Mucosa of descending colon (tissue), 3 donors: ENCODE measurements around the gene ABHD11. TPM values are rescaled to one million over a fixed set of nuclear protein-coding genes. Genes with fewer than 3 reads are reported as not detected.

Source experiments
- ATAC-seq: fragments of 200-7000 bp; cut with Tn5 transposase; one replicate; pipeline ENCODE4 v1.9.1; 2020; ENCODE audit warnings: mild to moderate bottlenecking, moderate library complexity
- DNase-seq, 3 donors: peaks; one replicate each; pipeline ENCODE4 v3.0.0-alpha.2; 2020
- H3K36me3 ChIP-seq: fragments of 200-600 bp; one replicate; pipeline ENCODE4 v1.8.0; 2021; ENCODE audit warnings: low read depth, mild to moderate bottlenecking
- H3K4me1 ChIP-seq: fragments of 200-600 bp; one replicate; pipeline ENCODE4 v1.8.0; 2021; ENCODE audit warnings: low read depth, mild to moderate bottlenecking
- H3K4me3 ChIP-seq: fragments of 200-600 bp; one replicate; pipeline ENCODE4 v1.8.0; 2021; ENCODE audit warnings: mild to moderate bottlenecking
- H3K9me3 ChIP-seq: fragments of 200-600 bp; one replicate; pipeline ENCODE4 v1.8.0; 2021; ENCODE audit warnings: mild to moderate bottlenecking
- intact Hi-C, 2 donors: fragments of 100-400 bp; cut with DNase I in 1 of 2; cut with micrococcal nuclease in 1 of 2; formaldehyde crosslinking; loops; one replicate each; pipeline versions ENCODE4 v1.11.0 to v1.11.1; 2022; cut with DNase I, micrococcal nuclease
- total RNA-seq, 3 donors: library from RNA; stranded (reverse); fragmentation: NEBNext Ultra II Directional in 2 of 3; extraction: Animal tissue kit (Norgen Biotek cat#: 25700) in 2 of 3; gene quantifications; one replicate each; pipeline versions ENCODE4 v1.2.1 to v1.2.4, GENCODE V29; 2021 to 2023
- TF ChIP-seq, protein P1 (sequence below): fragments of 200-600 bp; IDR thresholded peaks from one replicate; pipeline ENCODE4 v1.8.0; 2022; ENCODE audit warnings: antibody characterized with exemption, mild to moderate bottlenecking
- donor health status: DM: no; HTN: no; CAD: no; lungs with moderate emphysema.
- donor health status: DM: no; HTN: no; CAD: no.
- donor health status: DM: no; HTN: yes; CAD: no.

ABHD11 gene
- total RNA-seq, 3 donors from 2014 or later, result 55.3 to 115 (median 97.3) TPM

DNA sequence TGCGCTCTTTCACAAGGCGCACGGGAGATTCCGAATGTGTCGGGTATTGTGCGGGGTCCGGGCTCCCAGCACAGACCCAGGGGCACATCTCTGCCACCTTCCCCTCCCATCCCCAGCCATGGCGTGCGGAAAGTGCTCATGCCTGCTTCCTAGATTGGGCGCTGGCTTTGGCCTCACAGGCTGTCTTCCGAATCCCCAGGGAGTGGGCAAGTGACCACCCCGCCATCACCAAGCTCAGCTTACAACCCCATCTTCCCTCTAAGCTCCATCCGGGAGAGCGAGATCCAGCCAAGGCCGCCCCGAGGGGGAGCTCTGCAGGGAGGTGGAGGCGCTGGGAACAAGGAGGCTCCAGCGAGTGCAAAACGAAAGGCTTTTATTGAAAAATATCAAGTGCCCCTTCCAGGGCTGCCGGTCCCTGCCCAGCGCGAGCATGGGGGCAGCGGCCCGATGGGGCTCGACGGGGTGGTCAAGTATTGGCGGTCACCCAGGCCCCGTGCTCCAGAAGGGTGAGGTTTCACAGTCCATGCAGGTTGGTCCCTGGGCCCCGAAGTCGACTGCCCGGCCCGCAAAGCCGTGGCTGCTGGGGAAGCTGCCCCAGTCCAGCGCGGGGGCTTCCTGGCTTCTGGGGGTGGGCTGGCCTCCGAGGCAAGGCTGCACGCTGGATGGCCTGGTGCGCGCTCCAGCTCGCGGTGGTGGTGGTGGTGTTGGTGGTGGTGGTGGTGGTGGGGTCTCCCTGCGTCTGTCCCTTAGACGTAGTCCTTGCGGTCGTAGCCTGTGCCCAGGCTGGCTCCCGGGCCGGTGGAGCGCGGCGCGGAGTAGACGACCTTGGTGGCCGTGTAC, 30.3 kb upstream of the ABHD11 start:
- no peaks in the 10 kb centered on the region for H3K36me3 ChIP-seq
- TF ChIP-seq, protein P1, sequence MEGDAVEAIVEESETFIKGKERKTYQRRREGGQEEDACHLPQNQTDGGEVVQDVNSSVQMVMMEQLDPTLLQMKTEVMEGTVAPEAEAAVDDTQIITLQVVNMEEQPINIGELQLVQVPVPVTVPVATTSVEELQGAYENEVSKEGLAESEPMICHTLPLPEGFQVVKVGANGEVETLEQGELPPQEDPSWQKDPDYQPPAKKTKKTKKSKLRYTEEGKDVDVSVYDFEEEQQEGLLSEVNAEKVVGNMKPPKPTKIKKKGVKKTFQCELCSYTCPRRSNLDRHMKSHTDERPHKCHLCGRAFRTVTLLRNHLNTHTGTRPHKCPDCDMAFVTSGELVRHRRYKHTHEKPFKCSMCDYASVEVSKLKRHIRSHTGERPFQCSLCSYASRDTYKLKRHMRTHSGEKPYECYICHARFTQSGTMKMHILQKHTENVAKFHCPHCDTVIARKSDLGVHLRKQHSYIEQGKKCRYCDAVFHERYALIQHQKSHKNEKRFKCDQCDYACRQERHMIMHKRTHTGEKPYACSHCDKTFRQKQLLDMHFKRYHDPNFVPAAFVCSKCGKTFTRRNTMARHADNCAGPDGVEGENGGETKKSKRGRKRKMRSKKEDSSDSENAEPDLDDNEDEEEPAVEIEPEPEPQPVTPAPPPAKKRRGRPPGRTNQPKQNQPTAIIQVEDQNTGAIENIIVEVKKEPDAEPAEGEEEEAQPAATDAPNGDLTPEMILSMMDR, result no peak
- no peak for ATAC-seq
- peaks cover 7% of the 10 kb centered on the region for H3K4me1 ChIP-seq
- no peaks in the 10 kb centered on the region for H3K9me3 ChIP-seq
- DNase-seq, result peak in 2 of 3 donors; percentile 55 to 57
- intact Hi-C loops, result no loop called here
- peak overlapping the region; percentile 70 for H3K4me3 ChIP-seq

DNA sequence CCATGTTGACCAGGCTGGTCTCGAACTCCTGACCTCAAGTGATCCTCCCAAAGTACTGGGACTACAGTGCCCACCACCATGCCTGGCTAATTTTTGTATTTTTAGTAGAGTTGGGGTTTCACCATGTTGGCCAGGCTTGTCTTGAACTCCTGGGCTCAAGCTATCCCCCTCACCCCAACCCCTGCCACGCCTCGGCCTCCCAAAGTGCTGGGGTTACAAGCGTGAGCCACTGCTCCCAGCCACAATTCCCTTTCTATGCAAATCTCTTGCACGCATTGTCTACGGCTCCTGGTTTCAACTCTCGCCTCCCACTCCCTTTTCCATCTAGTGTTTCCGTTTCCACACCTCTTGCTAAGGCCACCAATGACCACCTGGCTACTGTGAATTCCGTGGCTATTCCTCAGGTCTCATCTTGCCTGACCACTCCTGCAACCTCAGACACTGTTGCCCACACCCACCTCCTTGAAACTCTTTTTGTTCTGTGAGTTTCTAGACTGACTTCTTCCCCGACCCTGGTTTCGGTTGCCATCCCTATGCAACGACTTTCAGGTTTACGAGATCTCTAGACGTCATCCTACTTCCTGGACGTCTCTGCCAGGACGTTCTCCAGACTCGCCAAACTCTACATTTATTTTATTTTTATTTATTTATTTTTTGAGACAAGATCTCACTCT, 28.1 kb upstream of the ABHD11 start:
- Histone ChIP-seq H3K4me3 (no peak overlapping the region), H3K36me3 (no peaks in the 10 kb centered on the region), H3K4me1 (no peaks in the 10 kb centered on the region), H3K9me3 (no peaks in the 10 kb centered on the region)
- intact Hi-C loops, result no loop called here
- ATAC-seq, result peak; percentile 15
- TF ChIP-seq, protein P1, result no peak
- peak in 2 of 3 donors; percentile 57 to 63 for DNase-seq

DNA sequence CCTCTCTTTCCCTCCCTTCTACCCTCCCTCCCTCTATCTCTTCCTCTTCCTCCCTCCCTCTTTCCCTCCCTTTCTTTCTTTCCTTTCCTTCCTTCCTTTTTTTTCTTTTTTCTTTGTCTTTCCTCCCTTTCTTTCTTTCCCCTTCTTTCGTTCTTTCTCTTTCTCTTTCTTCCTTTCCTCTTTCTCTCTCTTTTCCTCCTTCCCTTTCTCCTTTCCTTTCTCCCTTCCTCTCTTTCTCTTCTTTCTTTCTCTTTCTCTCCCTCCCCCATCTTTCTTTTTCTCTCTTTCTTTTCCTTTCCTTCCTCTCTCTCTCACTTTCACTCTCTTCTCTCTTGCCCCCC, 24.0 kb upstream of the ABHD11 start:
- no peaks in the 10 kb centered on the region for H3K9me3 ChIP-seq
- TF ChIP-seq, protein P1, result no peak
- ATAC-seq (no peak), DNase-seq (no peak)
- H3K4me1 ChIP-seq, result peaks cover 18% of the 10 kb centered on the region
- no peaks in the 10 kb centered on the region for H3K36me3 ChIP-seq
- intact Hi-C loops, result no loop called here
- no peak overlapping the region for H3K4me3 ChIP-seq

DNA sequence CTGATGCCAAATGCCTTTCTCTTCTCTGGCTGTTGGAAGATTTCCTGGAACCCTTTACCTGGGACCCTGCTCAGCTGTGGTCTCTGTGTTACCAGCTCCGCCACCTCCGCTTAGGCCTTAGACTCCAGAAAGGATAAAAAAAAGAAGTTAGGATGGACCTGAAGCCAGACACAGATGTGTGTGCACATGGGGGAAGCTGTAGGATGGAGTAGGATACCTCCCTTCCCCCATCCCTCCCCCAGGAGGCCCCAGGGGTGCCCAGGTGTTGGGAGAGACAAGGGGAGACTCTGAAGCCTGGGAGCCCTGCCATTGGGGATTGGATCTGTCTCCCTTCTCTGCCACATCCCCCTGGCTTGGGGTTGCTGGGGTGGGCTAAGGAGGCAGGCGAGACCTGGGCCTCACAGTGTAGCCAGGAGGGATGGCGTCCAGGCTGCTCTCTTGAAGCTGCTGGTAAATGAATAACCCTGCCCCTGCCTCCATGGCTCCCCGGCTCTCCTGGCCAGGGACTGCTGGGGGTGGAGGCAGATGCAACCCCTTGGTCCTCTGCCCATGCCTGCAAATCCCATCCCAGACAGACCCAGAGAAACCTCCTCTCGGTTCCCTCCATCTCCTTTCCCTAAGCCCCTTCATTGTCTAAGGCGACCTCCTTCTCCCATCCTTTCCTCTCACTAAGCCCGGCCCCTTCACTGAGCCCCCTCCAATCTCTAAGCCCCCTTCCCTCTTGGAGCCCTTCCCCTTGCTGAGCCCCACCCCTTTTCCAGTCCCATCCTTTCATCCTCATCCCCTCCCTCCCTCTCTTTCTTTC, 23.5 kb upstream of the ABHD11 start:
- intact Hi-C loops, result no loop called here
- ATAC-seq, result no peak
- Histone ChIP-seq H3K9me3 (no peaks in the 10 kb centered on the region), H3K4me1 (peaks cover 18% of the 10 kb centered on the region), H3K36me3 (no peaks in the 10 kb centered on the region), H3K4me3 (no peak overlapping the region)
- TF ChIP-seq, protein P1, result no peak
- DNase-seq, result peak in 1 of 3 donors; percentile 37

DNA sequence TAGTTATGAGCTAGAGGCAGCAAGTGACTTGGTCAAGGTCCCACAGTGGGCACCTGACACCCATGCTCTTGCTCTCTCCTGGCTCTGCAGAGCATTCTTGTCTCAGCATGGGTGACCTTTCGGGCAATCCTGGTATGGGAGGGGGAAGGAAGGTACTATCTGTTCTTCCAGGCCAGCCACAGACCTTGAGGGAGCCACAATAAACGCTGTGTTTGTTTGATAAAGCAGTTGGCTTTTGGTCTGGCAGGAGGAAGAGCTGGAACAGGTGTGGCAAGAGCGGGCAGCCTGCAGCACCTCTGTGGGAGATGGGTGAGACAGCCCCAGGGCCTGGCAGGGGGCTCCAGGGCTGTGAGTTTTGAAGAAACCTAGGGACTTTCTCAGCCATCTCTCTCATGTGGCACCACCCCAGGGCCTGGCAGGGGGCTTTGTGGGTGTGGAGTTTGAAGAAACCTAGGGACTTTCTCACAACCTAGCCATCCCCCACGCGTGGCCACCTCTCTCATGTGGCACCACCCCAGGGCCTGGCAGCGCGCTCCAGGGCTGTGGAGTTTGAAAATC, 20.1 kb upstream of the ABHD11 start:
- Histone ChIP-seq H3K4me1 (peaks cover 18% of the 10 kb centered on the region), H3K4me3 (no peak overlapping the region), H3K36me3 (no peaks in the 10 kb centered on the region), H3K9me3 (no peaks in the 10 kb centered on the region)
- intact Hi-C loops, result no loop called here
- TF ChIP-seq, protein P1, result no peak
- DNase-seq (peak; percentile 79 to 82 (median 81)), ATAC-seq (peak; percentile 95)
